GM12878 (cell line): ENCODE data around the gene ARHGAP45. TPM values are rescaled to one million over a fixed set of nuclear protein-coding genes. Genes with fewer than 3 reads are reported as not detected.
A peak's percentile ranks its signal among the peaks of the same experiment; 100 is the strongest.

Source experiments
- ASH2L ChIP-seq: fragments of 300-600, 200-600 bp; sonication (generic); IDR thresholded peaks from 2 replicates; pipeline ENCODE4 v1.6.1; 2017; ENCODE audit warnings: low read depth, mild to moderate bottlenecking, borderline replicate concordance
- ATF7 ChIP-seq: fragments of 450-650 bp; IDR thresholded peaks from 2 replicates; pipeline ENCODE4 v1.6.1; 2016; ENCODE audit warnings: low read depth, mild to moderate bottlenecking
- BCL11A ChIP-seq: IDR thresholded peaks from 2 replicates; pipeline ENCODE4 v1.6.1; 2011; ENCODE audit warnings: low read depth, low read length
- CREB1 ChIP-seq: IDR thresholded peaks from 2 replicates; pipeline ENCODE4 v1.6.1; 2012; ENCODE audit warnings: low read depth, mild to moderate bottlenecking, inconsistent platforms
- CREM ChIP-seq: IDR thresholded peaks from 2 replicates; pipeline ENCODE4 v1.6.1; 2014; ENCODE audit warnings: antibody characterized with exemption, low read depth
- ESRRA ChIP-seq: IDR thresholded peaks from 2 replicates; pipeline ENCODE4 v1.6.1; 2012; ENCODE audit warnings: mild to moderate bottlenecking, low read length, improper control_type of control experiment
- HDAC6 ChIP-seq: fragments of 200-600 bp; sonication (generic); IDR thresholded peaks from one replicate; pipeline ENCODE4 v1.8.0; 2017; ENCODE audit warnings: antibody characterized with exemption; ENCODE audit not compliant: unreplicated experiment
- IRF5 ChIP-seq: fragments of 450-650 bp; IDR thresholded peaks from 2 replicates; pipeline ENCODE4 v1.6.1; 2017; ENCODE audit warnings: borderline replicate concordance
- JUND ChIP-seq: IDR thresholded peaks from 2 replicates; pipeline ENCODE4 v1.6.1; 2012; ENCODE audit warnings: low read depth, mild to moderate bottlenecking, low read length, improper control_type of control experiment, moderate library complexity
- KAT2A ChIP-seq: conservative IDR thresholded peaks from 2 replicates; pipeline ENCODE4 v1.6.1; 2011; ENCODE audit warnings: low read depth, low read length; ENCODE audit not compliant: control insufficient read depth
- MEF2B ChIP-seq: fragments of 450-650 bp; IDR thresholded peaks from 2 replicates; pipeline ENCODE4 v1.6.1; 2018; ENCODE audit warnings: mild to moderate bottlenecking, moderate library complexity; ENCODE audit not compliant: partially characterized antibody, poor library complexity, severe bottlenecking
- MXI1 ChIP-seq: fragments of 150-350 bp; IDR thresholded peaks from 2 replicates; pipeline ENCODE4 v1.6.1; 2011; ENCODE audit warnings: low read depth, mild to moderate bottlenecking, inconsistent platforms, low read length, improper control_type of control experiment
- NBN ChIP-seq: fragments of 450-650 bp; IDR thresholded peaks from 2 replicates; pipeline ENCODE4 v1.6.1; 2016
- NFIC ChIP-seq: IDR thresholded peaks from 2 replicates; pipeline ENCODE4 v1.6.1; 2012; ENCODE audit warnings: low read depth, mild to moderate bottlenecking, inconsistent platforms, low read length, moderate library complexity
- NFYA ChIP-seq: IDR thresholded peaks from 2 replicates; pipeline ENCODE4 v1.6.1; 2011; ENCODE audit warnings: low read depth, mild to moderate bottlenecking, low read length, improper control_type of control experiment, borderline replicate concordance
- RFX5 ChIP-seq: IDR thresholded peaks from 2 replicates; pipeline ENCODE4 v1.6.1; 2011; ENCODE audit warnings: low read depth, low read length, improper control_type of control experiment
- ZSCAN29 ChIP-seq: fragments of 450-650 bp; IDR thresholded peaks from 2 replicates; pipeline ENCODE4 v1.6.1; 2017; ENCODE audit warnings: mild to moderate bottlenecking, moderate library complexity
- polyA plus RNA-seq, 11 experiments: library from polyadenylated mRNA; depleted of rRNA in 4 of 11; unstranded in 6 of 11; stranded (reverse) in 5 of 11; fragments of >200 nt; fragmentation: Nextera tagmentation in 4 of 11; fragmentation: Illumina TruSeq in 1 of 11; extraction: Ambion mirVana in 4 of 11; extraction: Trizol in 1 of 11; gene quantifications; 1 replicate in 1 of 11; 2 replicates in 10 of 11; pipeline versions ENCODE4 v1.2.1 to v1.2.3, GENCODE V29; 2011 to 2016; ENCODE audit warnings: inconsistent platforms in 2 of 11, missing spikeins in 2 of 11, low read depth in 1 of 11
- total RNA-seq, 4 experiments: library from RNA; depleted of rRNA in 3 of 4; stranded (reverse); fragments of >200 nt in 3 of 4; fragmentation: Illumina TruSeq in 1 of 4; extraction: Trizol in 1 of 4; gene quantifications; 2 replicates each; pipeline versions ENCODE4 v1.2.1 to v1.2.3, GENCODE V29; 2013 to 2021
- TF ChIP-seq, protein P1 (sequence below): IDR thresholded peaks from 2 replicates; pipeline ENCODE4 v1.6.1; 2012; ENCODE audit warnings: improper control_type of control experiment, low read depth, low read length; ENCODE audit not compliant: insufficient replicate concordance
- TF ChIP-seq, protein P2 (sequence below): IDR thresholded peaks from 2 replicates; pipeline ENCODE4 v1.6.1; 2012; ENCODE audit warnings: low read depth, low read length, improper control_type of control experiment
- TF ChIP-seq, protein P3 (sequence below): fragments of 450-650 bp; conservative IDR thresholded peaks from 2 replicates; pipeline ENCODE4 v1.6.1; 2017; ENCODE audit warnings: mild to moderate bottlenecking, moderate library complexity
- TF ChIP-seq, protein P4 (sequence below): fragments of 450-650 bp; IDR thresholded peaks from 2 replicates; pipeline ENCODE4 v1.6.1; 2016; ENCODE audit warnings: mild to moderate bottlenecking

The ARHGAP45 gene
- total and polyA plus RNA-seq, 10 of the 15 experiments (the other 5 are each of a cell fraction or from before 2014, with no cell fraction given): 1.4 to 151 (median 59.9) TPM

- TF ChIP-seq, protein P1, sequence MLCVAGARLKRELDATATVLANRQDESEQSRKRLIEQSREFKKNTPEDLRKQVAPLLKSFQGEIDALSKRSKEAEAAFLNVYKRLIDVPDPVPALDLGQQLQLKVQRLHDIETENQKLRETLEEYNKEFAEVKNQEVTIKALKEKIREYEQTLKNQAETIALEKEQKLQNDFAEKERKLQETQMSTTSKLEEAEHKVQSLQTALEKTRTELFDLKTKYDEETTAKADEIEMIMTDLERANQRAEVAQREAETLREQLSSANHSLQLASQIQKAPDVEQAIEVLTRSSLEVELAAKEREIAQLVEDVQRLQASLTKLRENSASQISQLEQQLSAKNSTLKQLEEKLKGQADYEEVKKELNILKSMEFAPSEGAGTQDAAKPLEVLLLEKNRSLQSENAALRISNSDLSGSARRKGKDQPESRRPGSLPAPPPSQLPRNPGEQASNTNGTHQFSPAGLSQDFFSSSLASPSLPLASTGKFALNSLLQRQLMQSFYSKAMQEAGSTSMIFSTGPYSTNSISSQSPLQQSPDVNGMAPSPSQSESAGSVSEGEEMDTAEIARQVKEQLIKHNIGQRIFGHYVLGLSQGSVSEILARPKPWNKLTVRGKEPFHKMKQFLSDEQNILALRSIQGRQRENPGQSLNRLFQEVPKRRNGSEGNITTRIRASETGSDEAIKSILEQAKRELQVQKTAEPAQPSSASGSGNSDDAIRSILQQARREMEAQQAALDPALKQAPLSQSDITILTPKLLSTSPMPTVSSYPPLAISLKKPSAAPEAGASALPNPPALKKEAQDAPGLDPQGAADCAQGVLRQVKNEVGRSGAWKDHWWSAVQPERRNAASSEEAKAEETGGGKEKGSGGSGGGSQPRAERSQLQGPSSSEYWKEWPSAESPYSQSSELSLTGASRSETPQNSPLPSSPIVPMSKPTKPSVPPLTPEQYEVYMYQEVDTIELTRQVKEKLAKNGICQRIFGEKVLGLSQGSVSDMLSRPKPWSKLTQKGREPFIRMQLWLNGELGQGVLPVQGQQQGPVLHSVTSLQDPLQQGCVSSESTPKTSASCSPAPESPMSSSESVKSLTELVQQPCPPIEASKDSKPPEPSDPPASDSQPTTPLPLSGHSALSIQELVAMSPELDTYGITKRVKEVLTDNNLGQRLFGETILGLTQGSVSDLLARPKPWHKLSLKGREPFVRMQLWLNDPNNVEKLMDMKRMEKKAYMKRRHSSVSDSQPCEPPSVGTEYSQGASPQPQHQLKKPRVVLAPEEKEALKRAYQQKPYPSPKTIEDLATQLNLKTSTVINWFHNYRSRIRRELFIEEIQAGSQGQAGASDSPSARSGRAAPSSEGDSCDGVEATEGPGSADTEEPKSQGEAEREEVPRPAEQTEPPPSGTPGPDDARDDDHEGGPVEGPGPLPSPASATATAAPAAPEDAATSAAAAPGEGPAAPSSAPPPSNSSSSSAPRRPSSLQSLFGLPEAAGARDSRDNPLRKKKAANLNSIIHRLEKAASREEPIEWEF: no peak
- TF ChIP-seq CREB1: 0 out of 2 replicates have a peak, but pooled peaks have one; percentile 36
- peak; percentile 44 for TF ChIP-seq MXI1
- TF ChIP-seq NFIC: no peak
- TF ChIP-seq HDAC6: no peak
- peak; percentile 91 for TF ChIP-seq RFX5
- no peak for TF ChIP-seq MEF2B
- TF ChIP-seq ESRRA: no peak
- no peak for TF ChIP-seq IRF5
- peak; percentile 86 for TF ChIP-seq NFYA
- TF ChIP-seq ZSCAN29: no peak
- TF ChIP-seq ATF7: no peak
- TF ChIP-seq, protein P2, sequence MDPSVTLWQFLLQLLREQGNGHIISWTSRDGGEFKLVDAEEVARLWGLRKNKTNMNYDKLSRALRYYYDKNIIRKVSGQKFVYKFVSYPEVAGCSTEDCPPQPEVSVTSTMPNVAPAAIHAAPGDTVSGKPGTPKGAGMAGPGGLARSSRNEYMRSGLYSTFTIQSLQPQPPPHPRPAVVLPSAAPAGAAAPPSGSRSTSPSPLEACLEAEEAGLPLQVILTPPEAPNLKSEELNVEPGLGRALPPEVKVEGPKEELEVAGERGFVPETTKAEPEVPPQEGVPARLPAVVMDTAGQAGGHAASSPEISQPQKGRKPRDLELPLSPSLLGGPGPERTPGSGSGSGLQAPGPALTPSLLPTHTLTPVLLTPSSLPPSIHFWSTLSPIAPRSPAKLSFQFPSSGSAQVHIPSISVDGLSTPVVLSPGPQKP: no peak
- no peak for TF ChIP-seq KAT2A
- no peak for TF ChIP-seq BCL11A
- no peak for TF ChIP-seq NBN
- TF ChIP-seq CREM: no peak
- TF ChIP-seq ASH2L: no peak
- TF ChIP-seq, protein P3, sequence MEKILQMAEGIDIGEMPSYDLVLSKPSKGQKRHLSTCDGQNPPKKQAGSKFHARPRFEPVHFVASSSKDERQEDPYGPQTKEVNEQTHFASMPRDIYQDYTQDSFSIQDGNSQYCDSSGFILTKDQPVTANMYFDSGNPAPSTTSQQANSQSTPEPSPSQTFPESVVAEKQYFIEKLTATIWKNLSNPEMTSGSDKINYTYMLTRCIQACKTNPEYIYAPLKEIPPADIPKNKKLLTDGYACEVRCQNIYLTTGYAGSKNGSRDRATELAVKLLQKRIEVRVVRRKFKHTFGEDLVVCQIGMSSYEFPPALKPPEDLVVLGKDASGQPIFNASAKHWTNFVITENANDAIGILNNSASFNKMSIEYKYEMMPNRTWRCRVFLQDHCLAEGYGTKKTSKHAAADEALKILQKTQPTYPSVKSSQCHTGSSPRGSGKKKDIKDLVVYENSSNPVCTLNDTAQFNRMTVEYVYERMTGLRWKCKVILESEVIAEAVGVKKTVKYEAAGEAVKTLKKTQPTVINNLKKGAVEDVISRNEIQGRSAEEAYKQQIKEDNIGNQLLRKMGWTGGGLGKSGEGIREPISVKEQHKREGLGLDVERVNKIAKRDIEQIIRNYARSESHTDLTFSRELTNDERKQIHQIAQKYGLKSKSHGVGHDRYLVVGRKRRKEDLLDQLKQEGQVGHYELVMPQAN: 0 out of 2 replicates have a peak, but pooled peaks have one; percentile 0
- no peak for TF ChIP-seq JUND
- TF ChIP-seq, protein P4, sequence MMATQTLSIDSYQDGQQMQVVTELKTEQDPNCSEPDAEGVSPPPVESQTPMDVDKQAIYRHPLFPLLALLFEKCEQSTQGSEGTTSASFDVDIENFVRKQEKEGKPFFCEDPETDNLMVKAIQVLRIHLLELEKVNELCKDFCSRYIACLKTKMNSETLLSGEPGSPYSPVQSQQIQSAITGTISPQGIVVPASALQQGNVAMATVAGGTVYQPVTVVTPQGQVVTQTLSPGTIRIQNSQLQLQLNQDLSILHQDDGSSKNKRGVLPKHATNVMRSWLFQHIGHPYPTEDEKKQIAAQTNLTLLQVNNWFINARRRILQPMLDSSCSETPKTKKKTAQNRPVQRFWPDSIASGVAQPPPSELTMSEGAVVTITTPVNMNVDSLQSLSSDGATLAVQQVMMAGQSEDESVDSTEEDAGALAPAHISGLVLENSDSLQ: peak; percentile 89
These were observed 66.5 kb downstream of the ARHGAP45 start (continued) for GRCh38 chr19:1133471-1133929.
